NCI-H1436 treated with DMSO at 0.1 percent for 48 hours (cell line): ENCODE measurements around the gene CD99.
"Not testable (repeated sequence)": the region's sequence is repeated elsewhere in the genome, so short reads cannot be mapped to it uniquely, and the experiment has no call there.

Experiments used
- DNase-seq: peaks from one replicate; lab custom pipeline; 2025; lab: John Stamatoyannopoulos, UW

CD99 gene

GRCh38 chrX:2773166-2774055 lies 82.3 kb downstream of the CD99 start:
- DNase-seq = not testable (repeated sequence)

GRCh38 chrX:2774057-2774456 lies 83.0 kb downstream of the CD99 start:
- no peak for DNase-seq

GRCh38 chrX:2774776-2775175 lies 83.7 kb downstream of the CD99 start:
- no peak for DNase-seq

GRCh38 chrX:2780472-2781225 lies 89.6 kb downstream of the CD99 start:
- not testable (repeated sequence) for DNase-seq

GRCh38 chrX:2781226-2781571 lies 90.1 kb downstream of the CD99 start:
- DNase-seq = no peak

- no peak for DNase-seq
These were observed 90.6 kb downstream of the CD99 start for GRCh38 chrX:2781698-2782097.

- no peak for DNase-seq
These were observed 91.1 kb downstream of the CD99 start for GRCh38 chrX:2782171-2782570.

- DNase-seq = no peak
These were observed 91.7 kb downstream of the CD99 start for GRCh38 chrX:2782778-2783177.

GRCh38 chrX:2784026-2784425 lies 92.9 kb downstream of the CD99 start:
- DNase-seq = no peak

GRCh38 chrX:2785538-2785937 lies 94.4 kb downstream of the CD99 start:
- no peak for DNase-seq

- no peak for DNase-seq
These were observed 97.9 kb downstream of the CD99 start for GRCh38 chrX:2788980-2789379.

- no peak for DNase-seq
These were observed 98.5 kb downstream of the CD99 start for GRCh38 chrX:2789569-2789968.
